Stimulated activated CD4-positive, alpha-beta T cell treated with anti-CD3 and anti-CD28 coated beads, TNF-alpha, amount 100 ng/mL, for 4 hours (primary cell): ENCODE data around the gene BZW2.

ENCODE experiments used
- DNase-seq, 3 experiments: peaks; one replicate each; pipeline ENCODE4 v3.0.0-alpha.2; 2020; ENCODE audit warnings: low read depth in 3 of 3

Gene BZW2

GRCh38 chr7:16753102-16753931, 107.3 kb downstream of the BZW2 start, which contains the start of gene TSPAN13:
TSS of gene TSPAN13 (plus strand) at chr7:16753755. CDS start at chr7:16753968, 213 bp downstream.
- DNase-seq = peak; percentile 9 to 26 (median 22)

- DNase-seq = no peak
These were observed 108.2 kb downstream of the BZW2 start for GRCh38 chr7:16753932-16754855.

- DNase-seq = no peak
These were observed 108.9 kb downstream of the BZW2 start for GRCh38 chr7:16754856-16755317.

- no peak for DNase-seq
These were observed 109.4 kb downstream of the BZW2 start for GRCh38 chr7:16755397-16755796.
